ENCODE measurements around the gene INTS11. TPM values are rescaled to one million over a fixed set of nuclear protein-coding genes. Genes with fewer than 3 reads are reported as not detected.
A peak's percentile ranks its signal among the peaks of the same experiment; 100 is the strongest.

INTS11 gene
- total and polyA plus RNA-seq, 2 of the 13 experiments (the other 11 are each of a cell fraction or from before 2014, with no cell fraction given), result 52.8 to 94.8 TPM

- peak; percentile 49 for TF ChIP-seq ZBTB2 (CRISPR knock-in tag; IDR thresholded peaks at IDR 0.05; ENCODE audit: low read depth)
- TF ChIP-seq AKAP8 (CRISPR knock-in tag; IDR thresholded peaks at IDR 0.05), result peak; percentile 95
- TF ChIP-seq FLYWCH1 (CRISPR knock-in tag; IDR thresholded peaks at IDR 0.05), result no peak
- no peak for TF ChIP-seq NRL (CRISPR knock-in tag; IDR thresholded peaks at IDR 0.05; ENCODE audit: borderline replicate concordance)
- TF ChIP-seq DNMT1 (CRISPR knock-in tag; IDR thresholded peaks at IDR 0.05), result peak; percentile 86; the same call in 1 of the 2 replicates
- TF ChIP-seq NONO (IDR thresholded peaks at IDR 0.05), result no peak
- peak; percentile 48; the same call in 1 of the 2 replicates for TF ChIP-seq NONO (CRISPR knock-in tag; conservative IDR thresholded peaks at IDR 0.05)
- TF ChIP-seq EP300 (IDR thresholded peaks at IDR 0.05; ENCODE audit: low read depth in 2 of 2, low read length in 2 of 2), result no peak
- TF ChIP-seq EP300 (CRISPR knock-in tag; IDR thresholded peaks at IDR 0.05; ENCODE audit: borderline replicate concordance), result no peak
- no peak for TF ChIP-seq IRF1 (CRISPR knock-in tag; IDR thresholded peaks at IDR 0.05; ENCODE audit: low read depth)
- TF ChIP-seq AGO1 (IDR thresholded peaks at IDR 0.05; ENCODE audit: low read depth, low read length, poor library complexity, severe bottlenecking), result peak; percentile 88
- peak; percentile 91; the same call in 1 of the 2 replicates for TF ChIP-seq CHCHD3 (CRISPR knock-in tag; IDR thresholded peaks at IDR 0.05)
- 0 out of 2 replicates have a peak, but pooled peaks have one; percentile 15 for TF ChIP-seq HOXA9 (CRISPR knock-in tag; IDR thresholded peaks at IDR 0.05; ENCODE audit: borderline replicate concordance)
- peak; percentile 21; the same call in 1 of the 2 replicates for TF ChIP-seq SPEN (CRISPR knock-in tag; IDR thresholded peaks at IDR 0.05; ENCODE audit: low read depth)
- peak; percentile 75 for TF ChIP-seq SSRP1 (CRISPR knock-in tag; IDR thresholded peaks at IDR 0.05)
- TF ChIP-seq BATF2 (CRISPR knock-in tag; IDR thresholded peaks at IDR 0.05), result 0 out of 2 replicates have a peak, but pooled peaks have one; percentile 22
- 0 out of 2 replicates have a peak, but pooled peaks have one; percentile 39 for TF ChIP-seq ZNF512 (CRISPR knock-in tag; IDR thresholded peaks at IDR 0.05)
- no peak for TF ChIP-seq ZNF460 (CRISPR knock-in tag; IDR thresholded peaks at IDR 0.05; ENCODE audit: borderline replicate concordance)
- 0 out of 2 replicates have a peak, but pooled peaks have one; percentile 39 for TF ChIP-seq NR0B2 (CRISPR knock-in tag; IDR thresholded peaks at IDR 0.05)
- no peak for TF ChIP-seq ZMYM3 (CRISPR knock-in tag; IDR thresholded peaks at IDR 0.05)
- peak; percentile 88 for TF ChIP-seq MNT (IDR thresholded peaks at IDR 0.05)
These were observed 5.1 kb upstream of the INTS11 start (continued) for GRCh38 chr1:1329304-1330210.
